Measurements from ENCODE around the gene CLCC1. TPM values are rescaled to one million over a fixed set of nuclear protein-coding genes. Genes with fewer than 3 reads are reported as not detected.
A peak's percentile ranks its signal among the peaks of the same experiment; 100 is the strongest.
"Not testable (repeated sequence)": the region's sequence is repeated elsewhere in the genome, so short reads cannot be mapped to it uniquely, and the experiment has no call there.

Gene CLCC1
- total RNA-seq, 1 donor from 2014 or later: 35.2 TPM

DNA sequence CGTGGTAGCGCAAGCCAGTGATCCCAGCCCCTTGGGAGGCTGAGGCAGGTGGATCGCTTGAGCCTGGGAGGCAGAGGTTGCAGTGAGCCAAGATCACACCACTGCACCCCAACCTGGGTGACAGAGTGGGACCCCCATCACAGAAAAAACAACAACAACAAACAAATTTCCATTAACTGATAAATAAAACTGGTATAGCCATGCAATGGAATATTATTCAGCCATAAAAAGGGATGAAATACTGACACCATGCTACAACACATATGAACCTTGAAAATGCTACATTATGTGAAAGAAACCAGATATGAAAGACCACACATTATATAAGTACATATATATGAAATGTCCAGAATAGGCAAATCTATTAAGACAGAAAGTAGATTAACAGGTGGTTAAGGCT lies 12.0 kb downstream of the CLCC1 start:
- no peaks in the 10 kb centered on the region for H3K9me3 Mint-ChIP-seq (ENCODE audit: low read depth)
- no peak overlapping the region for H3K27ac Mint-ChIP-seq
- H3K36me3 Mint-ChIP-seq (ENCODE audit: insufficient read depth): peaks cover 13% of the 10 kb centered on the region
- H3K4me1 Mint-ChIP-seq (ENCODE audit: low read depth): peaks cover 1% of the 10 kb centered on the region
- TF ChIP-seq, protein P1, sequence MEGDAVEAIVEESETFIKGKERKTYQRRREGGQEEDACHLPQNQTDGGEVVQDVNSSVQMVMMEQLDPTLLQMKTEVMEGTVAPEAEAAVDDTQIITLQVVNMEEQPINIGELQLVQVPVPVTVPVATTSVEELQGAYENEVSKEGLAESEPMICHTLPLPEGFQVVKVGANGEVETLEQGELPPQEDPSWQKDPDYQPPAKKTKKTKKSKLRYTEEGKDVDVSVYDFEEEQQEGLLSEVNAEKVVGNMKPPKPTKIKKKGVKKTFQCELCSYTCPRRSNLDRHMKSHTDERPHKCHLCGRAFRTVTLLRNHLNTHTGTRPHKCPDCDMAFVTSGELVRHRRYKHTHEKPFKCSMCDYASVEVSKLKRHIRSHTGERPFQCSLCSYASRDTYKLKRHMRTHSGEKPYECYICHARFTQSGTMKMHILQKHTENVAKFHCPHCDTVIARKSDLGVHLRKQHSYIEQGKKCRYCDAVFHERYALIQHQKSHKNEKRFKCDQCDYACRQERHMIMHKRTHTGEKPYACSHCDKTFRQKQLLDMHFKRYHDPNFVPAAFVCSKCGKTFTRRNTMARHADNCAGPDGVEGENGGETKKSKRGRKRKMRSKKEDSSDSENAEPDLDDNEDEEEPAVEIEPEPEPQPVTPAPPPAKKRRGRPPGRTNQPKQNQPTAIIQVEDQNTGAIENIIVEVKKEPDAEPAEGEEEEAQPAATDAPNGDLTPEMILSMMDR (IDR thresholded peaks at IDR 0.05; ENCODE audit: unreplicated experiment): no peak
- H3K27me3 Mint-ChIP-seq: no peaks in the 10 kb centered on the region
- no peak overlapping the region for H3K4me3 Mint-ChIP-seq (ENCODE audit: low read depth)
- DNase-seq (ENCODE audit: low spot score, unreplicated experiment): no peak

DNA sequence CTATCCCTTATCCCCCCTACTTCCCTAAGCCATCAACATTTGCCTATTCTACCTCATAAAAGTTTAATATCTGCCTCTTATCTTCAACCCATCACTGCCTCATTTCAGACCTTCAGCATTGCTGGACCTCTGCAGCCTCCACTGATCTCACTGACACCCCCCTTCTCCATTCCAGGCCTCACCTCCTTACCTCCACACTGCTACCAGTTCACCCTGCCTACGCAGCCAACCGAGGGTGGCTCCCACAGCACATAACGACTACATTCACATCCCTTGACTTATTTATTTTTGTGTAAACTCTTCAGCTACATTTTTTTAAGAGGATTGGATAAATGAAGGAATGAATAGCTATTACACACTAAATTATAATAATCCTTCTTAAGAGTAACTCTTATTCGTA lies 14.2 kb downstream of the CLCC1 start:
- peaks cover 1% of the 10 kb centered on the region for H3K4me1 Mint-ChIP-seq (ENCODE audit: low read depth)
- TF ChIP-seq, protein P1 (IDR thresholded peaks at IDR 0.05; ENCODE audit: unreplicated experiment): no peak
- no peak overlapping the region for H3K27ac Mint-ChIP-seq
- no peak for DNase-seq (ENCODE audit: low spot score, unreplicated experiment)
- peaks cover 17% of the 10 kb centered on the region for H3K36me3 Mint-ChIP-seq (ENCODE audit: insufficient read depth)
- no peaks in the 10 kb centered on the region for H3K27me3 Mint-ChIP-seq
- no peak overlapping the region for H3K4me3 Mint-ChIP-seq (ENCODE audit: low read depth)
- H3K9me3 Mint-ChIP-seq (ENCODE audit: low read depth): no peaks in the 10 kb centered on the region

DNA sequence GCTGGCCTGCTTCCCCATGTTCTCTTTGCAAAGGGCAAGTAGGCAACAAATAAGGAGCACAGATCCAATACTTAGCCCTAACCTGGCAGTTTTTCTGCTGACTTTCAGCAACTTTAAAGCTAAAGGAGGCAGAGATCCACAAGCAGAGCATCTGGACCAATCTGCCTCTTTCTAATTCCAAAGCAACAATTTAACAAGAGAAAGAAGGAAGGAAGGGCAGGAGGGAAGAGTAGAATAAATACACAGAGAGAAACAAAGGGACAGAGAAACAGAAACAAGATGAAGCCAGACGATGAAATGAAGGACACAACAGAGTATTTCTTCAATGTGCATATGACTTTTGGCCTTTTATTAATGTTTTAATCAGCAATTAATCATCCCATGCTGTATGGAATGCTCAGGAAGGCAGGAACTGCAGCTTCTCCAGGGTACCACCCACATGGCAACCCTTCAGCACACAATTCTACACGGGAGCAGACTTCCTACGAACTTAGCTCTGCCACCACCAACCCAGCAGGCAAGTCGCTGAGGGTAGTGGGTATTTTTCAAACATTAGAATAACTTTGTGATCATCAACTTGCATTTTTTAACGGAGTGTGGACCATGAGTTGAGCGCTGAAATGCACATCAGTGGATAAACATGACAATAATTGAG lies 15.3 kb downstream of the CLCC1 start:
- no peak overlapping the region for H3K4me3 Mint-ChIP-seq (ENCODE audit: low read depth)
- no peaks in the 10 kb centered on the region for H3K9me3 Mint-ChIP-seq (ENCODE audit: low read depth)
- no peak for DNase-seq (ENCODE audit: low spot score, unreplicated experiment)
- no peaks in the 10 kb centered on the region for H3K27me3 Mint-ChIP-seq
- H3K27ac Mint-ChIP-seq: peak overlapping the region; percentile 65
- TF ChIP-seq, protein P1 (IDR thresholded peaks at IDR 0.05; ENCODE audit: unreplicated experiment): no peak
- no peaks in the 10 kb centered on the region for H3K4me1 Mint-ChIP-seq (ENCODE audit: low read depth)
- H3K36me3 Mint-ChIP-seq (ENCODE audit: insufficient read depth): peaks cover 14% of the 10 kb centered on the region

DNA sequence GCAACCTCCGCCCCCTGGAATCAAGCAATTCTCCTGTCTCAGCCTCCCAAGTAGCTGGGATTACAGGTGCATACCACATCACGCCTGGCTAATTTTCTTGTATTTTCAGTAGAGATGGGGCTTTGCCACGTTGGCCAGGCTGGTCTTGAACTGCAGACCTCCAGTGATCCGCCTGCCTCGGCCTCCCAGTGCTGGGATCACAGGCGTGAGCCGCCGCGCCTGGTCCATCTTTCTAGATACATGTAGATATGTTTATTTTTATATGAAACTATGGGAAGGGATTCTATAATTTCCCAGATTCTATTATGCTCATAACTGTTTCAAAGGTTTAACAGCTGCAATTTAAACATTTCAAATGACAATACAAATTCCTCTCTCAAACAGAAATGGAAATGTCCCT lies 27.1 kb downstream of the CLCC1 start:
- Mint-ChIP-seq H3K4me3 (ENCODE audit: low read depth) (no peak overlapping the region), H3K36me3 (ENCODE audit: insufficient read depth) (peaks cover 20% of the 10 kb centered on the region), H3K27me3 (no peaks in the 10 kb centered on the region), H3K27ac (no peak overlapping the region), H3K4me1 (ENCODE audit: low read depth) (no peaks in the 10 kb centered on the region), H3K9me3 (ENCODE audit: low read depth) (no peaks in the 10 kb centered on the region)
- TF ChIP-seq, protein P1 (IDR thresholded peaks at IDR 0.05; ENCODE audit: unreplicated experiment): no peak
- DNase-seq (ENCODE audit: low spot score, unreplicated experiment): no peak

DNA sequence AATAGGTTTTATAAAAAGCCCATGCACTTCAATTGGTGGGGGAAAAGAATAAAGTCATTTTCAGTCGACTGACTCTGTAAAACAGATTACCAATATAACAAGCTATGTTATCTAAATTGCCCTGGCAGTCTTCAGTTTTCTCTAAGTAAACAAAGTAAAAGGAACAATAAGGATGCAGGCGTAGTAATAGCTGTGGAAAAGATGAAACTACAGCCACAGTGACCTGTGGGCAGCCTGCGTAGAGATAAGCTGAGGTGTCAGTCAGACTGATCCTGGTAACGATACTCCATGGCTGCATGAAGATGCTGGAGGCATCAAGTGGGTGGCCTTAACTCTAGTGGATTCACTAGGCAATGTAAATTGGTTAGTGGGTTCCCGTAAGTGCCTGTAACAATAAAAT lies 29.3 kb downstream of the CLCC1 start:
- no peak for DNase-seq (ENCODE audit: low spot score, unreplicated experiment)
- H3K4me1 Mint-ChIP-seq (ENCODE audit: low read depth): no peaks in the 10 kb centered on the region
- H3K9me3 Mint-ChIP-seq (ENCODE audit: low read depth): no peaks in the 10 kb centered on the region
- peaks cover 25% of the 10 kb centered on the region for H3K36me3 Mint-ChIP-seq (ENCODE audit: insufficient read depth)
- H3K27ac Mint-ChIP-seq: no peak overlapping the region
- no peaks in the 10 kb centered on the region for H3K27me3 Mint-ChIP-seq
- no peak overlapping the region for H3K4me3 Mint-ChIP-seq (ENCODE audit: low read depth)
- TF ChIP-seq, protein P1 (IDR thresholded peaks at IDR 0.05; ENCODE audit: unreplicated experiment): no peak

DNA sequence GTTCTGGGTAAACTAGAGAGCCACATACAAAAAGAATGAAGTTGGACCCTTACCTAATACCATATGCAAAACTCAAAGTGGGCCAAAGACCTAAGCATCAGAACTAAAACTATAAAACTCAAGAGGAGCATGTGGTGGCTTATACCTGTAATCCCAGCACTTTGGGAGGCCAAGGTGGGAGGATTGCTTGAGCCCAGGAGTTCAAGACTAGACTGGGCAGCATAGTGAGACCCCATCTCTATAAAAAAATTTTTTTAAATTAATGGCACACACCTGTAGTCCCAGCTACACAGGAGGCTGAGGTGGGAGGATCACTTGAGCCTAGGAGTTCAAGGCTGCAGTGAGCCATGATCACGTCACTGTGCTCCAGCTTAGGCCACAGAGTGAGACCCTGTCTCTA lies 35.7 kb downstream of the CLCC1 start:
- H3K27ac Mint-ChIP-seq; H3K4me3 Mint-ChIP-seq (ENCODE audit: low read depth); H3K4me1 Mint-ChIP-seq (ENCODE audit: low read depth); H3K9me3 Mint-ChIP-seq (ENCODE audit: low read depth); DNase-seq (ENCODE audit: low spot score, unreplicated experiment); H3K27me3 Mint-ChIP-seq: not testable (repeated sequence)
- H3K36me3 Mint-ChIP-seq (ENCODE audit: insufficient read depth): peaks cover 20% of the 10 kb centered on the region

Data from progenitor cell of endocrine pancreas (in vitro differentiated cells).